DMS153 treated with DMSO at 0.1 percent for 48 hours (cell line): ENCODE data around the gene PLP1.
A peak's percentile ranks its signal among the peaks of the same experiment; 100 is the strongest.

Source experiments
- DNase-seq: peaks from one replicate; lab custom pipeline; 2025; ENCODE audit not compliant: unreplicated experiment; lab: John Stamatoyannopoulos, UW

PLP1 gene

DNA sequence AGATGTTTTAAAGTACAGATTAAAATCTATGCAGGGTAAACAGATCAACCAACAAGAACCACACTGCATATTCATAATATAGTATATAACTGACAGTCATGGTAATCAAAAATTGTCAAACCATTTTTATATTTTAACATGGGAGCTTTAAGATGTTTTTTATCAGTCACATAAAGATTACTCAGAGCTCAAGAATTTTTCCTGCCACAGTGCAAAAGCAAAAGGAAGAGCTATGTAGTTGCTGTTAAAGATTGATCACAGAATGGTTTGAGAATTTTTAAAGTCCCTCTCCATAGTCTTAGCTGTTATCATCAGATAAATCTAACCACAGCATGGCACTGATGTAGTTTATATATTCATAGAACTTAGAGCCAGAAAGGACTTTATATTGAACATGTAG, 47.0 kb downstream of the PLP1 start:
- no peak for DNase-seq

DNA sequence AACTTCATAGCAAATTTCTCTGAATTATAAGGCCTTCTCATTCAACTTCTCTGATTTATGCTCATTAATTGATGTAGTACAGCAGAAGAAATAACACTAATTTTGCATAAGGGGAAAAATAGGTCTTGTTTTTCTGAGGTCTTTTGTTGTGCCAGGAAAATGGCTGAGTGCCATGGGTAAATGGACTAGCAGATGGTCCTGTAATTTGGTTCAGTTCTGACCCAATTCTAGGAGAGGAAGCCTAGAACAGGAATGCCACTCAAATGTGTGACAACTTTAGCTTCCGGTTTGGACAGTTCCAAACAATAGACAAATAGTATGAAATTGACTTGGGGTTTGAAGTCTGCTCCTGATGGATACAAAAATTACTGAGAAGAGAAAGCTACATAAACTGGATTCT, 49.2 kb downstream of the PLP1 start:
- DNase-seq = no peak

DNA sequence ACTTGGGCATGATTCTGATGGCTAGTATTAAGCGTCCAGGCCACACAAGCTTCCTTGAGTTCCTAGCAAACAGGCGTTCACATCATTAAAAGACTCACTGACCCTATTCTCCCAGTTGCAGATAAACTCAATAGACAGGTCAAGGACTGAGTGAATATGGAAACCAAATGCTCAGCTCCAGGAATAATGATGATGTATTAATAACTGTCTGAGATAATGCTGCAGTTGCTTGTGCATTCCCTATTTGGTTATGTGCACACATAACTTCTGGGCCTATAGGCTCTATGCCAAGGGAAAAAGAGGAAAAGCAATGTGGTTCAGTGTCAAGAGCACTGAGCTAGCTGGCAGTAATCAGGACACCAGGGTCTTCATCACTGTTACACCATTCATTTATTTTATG, 51.9 kb downstream of the PLP1 start:
- no peak for DNase-seq

DNA sequence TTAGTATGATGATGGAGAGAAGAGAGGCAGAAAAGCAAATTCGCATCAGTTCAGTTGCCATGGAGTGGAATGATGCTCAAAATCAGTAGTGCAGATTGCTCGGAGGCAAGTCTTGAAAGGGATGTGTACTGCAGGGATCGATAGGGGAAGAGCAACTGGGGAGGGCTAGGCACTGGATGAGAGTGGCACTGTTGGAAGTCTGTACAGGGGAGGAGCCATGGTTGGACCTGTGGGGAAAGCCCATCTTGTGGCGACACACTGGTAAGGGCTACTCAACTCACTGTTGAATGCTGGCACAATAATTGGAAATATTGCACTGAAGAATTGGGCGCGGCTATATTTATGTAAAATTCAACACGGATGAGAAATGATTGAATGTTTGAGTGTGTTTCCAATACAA, 54.2 kb downstream of the PLP1 start:
- no peak for DNase-seq

DNA sequence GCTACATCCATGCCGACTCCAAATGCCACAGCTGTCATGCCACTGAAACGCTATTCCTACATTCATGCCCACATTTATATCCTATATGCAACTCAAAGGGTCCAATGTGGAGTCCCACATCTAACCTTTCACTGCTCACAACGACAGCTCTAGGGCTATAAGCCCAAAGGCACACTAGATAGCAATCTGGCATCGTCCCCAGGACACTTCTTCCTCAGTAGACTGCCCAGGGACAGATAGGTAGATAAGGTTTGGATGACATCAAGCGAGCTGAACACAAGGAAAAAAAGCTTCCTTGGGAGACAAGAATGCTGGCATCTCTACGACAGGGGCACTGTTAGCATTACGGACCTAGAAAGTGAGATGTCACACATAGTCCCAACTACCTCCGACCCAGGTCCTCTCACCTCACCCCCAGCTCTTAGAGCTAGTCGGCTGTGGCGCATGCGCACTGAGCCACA, 54.7 kb downstream of the PLP1 start:
- peak; percentile 26 for DNase-seq

DNA sequence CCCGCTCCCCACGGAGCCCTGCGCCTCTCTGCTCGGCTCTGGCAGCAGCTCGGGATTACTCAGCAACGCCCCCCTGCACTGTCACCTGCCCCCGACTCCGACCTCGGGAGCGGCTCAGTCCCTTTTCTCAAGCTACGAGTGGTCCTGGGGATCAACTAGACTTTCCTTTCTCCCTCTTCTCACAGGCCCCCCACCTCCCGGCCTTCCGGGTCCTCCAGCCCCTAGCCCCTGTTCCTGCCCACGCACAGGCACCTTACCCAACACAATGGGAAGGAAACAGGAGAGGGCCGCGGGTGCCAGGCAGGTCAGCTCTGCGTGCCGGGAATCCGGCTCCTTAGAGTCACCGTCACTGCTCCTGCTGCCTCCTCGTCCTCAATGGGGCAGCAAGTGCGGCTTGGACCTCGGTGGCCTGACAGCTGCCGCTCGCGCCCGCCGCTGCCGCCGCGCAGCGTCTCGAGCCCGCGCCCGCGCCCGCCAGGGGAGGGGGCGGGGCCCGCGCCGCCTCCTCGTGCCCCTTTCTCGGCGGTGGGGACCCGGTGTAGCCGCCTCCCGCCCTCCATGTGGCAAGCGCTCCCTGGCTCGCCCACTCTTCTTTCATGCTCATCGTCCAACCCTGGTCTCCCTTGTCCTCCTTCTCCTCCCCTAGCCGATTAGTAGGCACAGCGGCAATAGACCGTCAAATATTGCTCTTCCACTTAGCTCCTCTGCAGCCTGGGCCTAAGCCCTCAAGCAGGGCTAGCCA, 55.3 kb downstream of the PLP1 start, which contains the start of gene RAB9B:
RAB9B (minus strand) TSS at position 455 of the 742 bp plus-strand sequence. CDS start 6,473 bp downstream, outside the sequence.
- DNase-seq = no peak

DNA sequence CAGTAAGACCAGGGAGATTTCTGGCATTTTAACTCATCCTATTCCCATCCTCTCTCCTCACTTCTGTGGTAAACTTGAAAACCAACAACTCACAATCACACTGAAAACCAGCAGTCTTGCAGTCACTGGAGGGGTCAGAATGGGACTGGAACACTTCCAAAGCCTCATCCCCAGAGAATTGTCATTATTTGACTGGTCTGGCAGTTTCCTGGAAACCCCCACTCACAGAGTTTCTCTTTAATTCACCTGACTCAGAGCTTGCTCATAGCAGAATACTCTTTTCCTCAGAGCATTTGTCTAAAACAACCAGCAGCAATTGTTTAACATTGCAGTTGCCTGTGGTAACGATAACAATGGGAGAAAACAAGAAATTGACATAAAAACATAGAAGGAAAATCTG, 62.8 kb downstream of the PLP1 start:
- DNase-seq = no peak
